Activated naive CD4-positive, alpha-beta T cell treated with anti-CD3 and anti-CD28 coated beads, Interleukin-2, amount 50 U/mL, for 16 hours (primary cell): ENCODE measurements around the gene NCCRP1.

ENCODE experiments used
- DNase-seq: peaks from one replicate; pipeline ENCODE4 v3.0.0-alpha.2; 2020

NCCRP1 gene

GRCh38 chr19:39247701-39248664 lies 51.2 kb downstream of the NCCRP1 start:
- DNase-seq, result no peak

GRCh38 chr19:39248806-39249205 lies 52.0 kb downstream of the NCCRP1 start, which contains the start of gene IFNL4:
Gene IFNL4 (minus strand): TSS chr19:39248856.
- no peak for DNase-seq

DNA sequence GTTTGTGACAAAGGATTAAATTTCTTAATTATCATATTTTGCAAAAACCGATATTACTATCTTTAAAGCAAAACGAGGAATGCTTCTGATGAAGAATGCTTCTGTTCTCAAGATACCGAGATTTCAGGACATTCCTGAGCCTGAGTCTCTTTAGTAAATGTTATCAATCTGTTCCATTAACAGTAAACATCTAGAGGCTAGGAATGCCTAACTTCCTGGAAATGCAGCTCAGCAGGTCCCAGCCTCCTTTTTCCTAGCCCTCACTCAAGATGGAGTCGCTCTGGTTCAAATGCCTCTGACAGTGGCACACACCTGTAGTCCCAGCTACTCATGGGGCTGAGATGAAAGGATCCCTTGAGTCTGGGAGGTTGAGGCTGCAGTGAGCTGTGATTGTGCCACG lies 54.3 kb downstream of the NCCRP1 start:
- DNase-seq, result no peak
